HG02870 (cell line): ENCODE measurements around the gene DHX57.
"Not testable (repeated sequence)": the region's sequence is repeated elsewhere in the genome, so short reads cannot be mapped to it uniquely, and the experiment has no call there.

Experiments
- ATAC-seq: cut with Tn5 transposase; IDR thresholded peaks from one replicate; pipeline ENCODE4 v1.9.1; 2021; ENCODE audit warnings: mild to moderate bottlenecking, moderate library complexity; ENCODE audit not compliant: unreplicated experiment

The DHX57 gene

DNA sequence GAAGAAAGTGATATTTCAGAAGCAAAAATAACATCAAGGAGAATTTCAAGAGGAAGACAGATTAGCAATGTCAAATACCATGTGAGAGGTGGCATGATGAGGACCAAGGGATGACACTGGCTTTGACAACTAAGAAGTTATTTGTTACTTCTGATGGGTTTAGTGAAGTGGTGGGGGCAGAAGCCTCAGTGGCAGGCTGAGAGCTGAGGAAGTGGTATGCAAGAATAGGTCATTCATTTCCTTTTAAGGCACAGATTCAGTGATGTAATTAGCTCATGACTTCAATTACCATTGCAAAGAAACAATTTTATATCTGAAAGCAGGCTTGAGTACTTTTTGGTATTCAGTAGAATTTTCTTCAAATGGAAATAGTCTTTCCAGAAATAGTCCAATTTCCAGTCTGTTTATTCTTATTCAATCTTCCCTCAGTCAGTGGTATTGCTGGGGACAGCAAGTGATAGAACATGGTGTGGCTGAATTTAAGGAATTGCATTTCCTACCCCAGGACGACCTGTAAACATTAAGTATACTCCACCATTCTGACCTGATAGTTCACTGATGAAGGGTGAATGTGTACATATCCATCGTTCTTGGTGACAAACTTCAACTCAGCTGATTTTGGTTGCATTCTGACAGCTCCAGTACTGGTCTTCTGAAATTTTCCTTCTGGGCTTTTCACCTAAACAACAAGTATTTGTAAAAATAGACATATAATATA is 69.6 kb downstream of the DHX57 start:
- ATAC-seq, result no peak

DNA sequence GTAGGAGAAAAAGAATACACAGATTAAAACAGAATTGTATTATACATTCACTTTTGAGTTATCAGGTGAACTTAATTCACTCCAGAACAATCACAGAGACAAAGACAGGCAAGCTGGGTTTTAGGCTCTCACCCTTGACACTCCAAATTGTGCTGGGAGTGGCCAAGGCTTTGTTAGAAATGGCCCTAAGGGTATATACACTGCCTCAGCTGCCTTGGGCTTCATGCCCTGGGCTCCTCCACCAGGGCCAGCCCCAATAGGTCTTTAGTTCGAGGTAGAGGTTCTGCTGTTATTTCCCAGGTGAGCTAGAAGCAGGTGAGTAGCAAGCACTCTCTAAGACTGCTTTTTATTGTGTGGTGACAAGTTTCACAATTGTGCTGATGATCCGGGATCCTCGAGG is 77.8 kb downstream of the DHX57 start:
- ATAC-seq, result no peak

- no peak for ATAC-seq
These were observed 78.5 kb downstream of the DHX57 start for GRCh38 chr2:38797250-38797676.

- ATAC-seq, result not testable (repeated sequence)
These were observed 80.7 kb downstream of the DHX57 start for GRCh38 chr2:38795016-38795415.

GRCh38 chr2:38794235-38794946 is 81.3 kb downstream of the DHX57 start:
- no peak for ATAC-seq

- ATAC-seq, result no peak
These were observed 82.2 kb downstream of the DHX57 start for GRCh38 chr2:38793511-38793910.

DNA sequence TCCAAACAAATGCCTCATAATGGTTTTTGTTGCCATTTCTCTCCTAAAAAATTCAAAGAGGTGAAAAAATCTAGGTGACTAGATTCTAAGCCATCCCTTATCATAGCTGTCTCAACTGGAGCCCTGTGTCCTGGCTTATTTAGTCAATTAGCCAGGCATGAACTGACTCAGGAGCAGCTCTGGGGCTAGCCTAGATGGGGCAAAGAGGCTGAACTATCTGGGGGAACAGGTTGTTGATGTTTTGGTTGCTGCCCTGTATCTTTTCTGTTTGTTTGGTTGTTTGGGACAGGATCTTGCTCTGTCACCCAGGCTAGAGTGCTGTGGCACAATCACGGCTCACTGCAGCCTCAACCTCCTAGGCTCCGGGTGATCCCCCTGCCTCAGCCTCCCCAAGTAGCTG is 83.0 kb downstream of the DHX57 start:
- no peak for ATAC-seq

- ATAC-seq, result not testable (repeated sequence)
These were observed 83.4 kb downstream of the DHX57 start for GRCh38 chr2:38792321-38792720.

- ATAC-seq, result no peak
These were observed 84.0 kb downstream of the DHX57 start for GRCh38 chr2:38791744-38792143.

DNA sequence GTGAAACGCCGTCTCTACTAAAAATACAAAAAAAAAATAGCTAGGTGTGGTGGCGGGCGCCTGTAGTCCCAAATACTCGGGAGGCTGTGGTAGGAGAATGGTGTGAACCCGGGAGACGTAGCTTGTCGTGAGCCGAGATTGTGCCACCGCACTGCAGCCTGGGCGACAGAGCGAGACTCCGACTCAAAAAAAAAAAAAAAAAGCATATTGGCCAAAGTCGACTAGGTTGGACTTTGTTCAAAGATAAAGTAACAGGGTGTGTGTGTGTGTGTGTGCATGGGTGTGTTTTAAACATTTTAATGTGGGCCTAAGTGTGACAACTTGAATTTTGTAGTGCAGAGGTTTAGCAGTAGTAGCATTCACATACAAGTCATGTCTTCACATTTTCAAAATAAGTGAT is 86.0 kb downstream of the DHX57 start:
- ATAC-seq, result no peak

DNA sequence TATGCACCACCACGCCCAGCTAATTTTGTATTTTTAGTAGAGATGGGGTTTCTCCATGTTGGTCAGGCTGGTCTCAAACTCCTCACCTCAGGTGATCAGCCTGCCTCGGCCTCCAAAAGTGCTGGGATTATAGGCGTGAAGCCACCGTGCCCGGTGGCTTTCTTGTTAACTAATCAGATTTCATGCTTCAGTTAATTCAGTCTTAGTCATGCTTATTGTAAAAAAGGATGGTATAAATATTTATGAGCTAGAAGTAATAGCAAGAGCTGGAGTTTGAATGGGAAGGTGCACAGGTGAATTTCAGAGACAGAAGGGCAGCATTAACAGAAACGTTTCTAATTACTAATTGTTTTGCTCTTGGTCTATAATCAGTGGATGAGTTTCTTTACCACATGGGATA is 87.4 kb downstream of the DHX57 start:
- no peak for ATAC-seq

GRCh38 chr2:38783586-38783985 is 92.1 kb downstream of the DHX57 start:
- no peak for ATAC-seq

DNA sequence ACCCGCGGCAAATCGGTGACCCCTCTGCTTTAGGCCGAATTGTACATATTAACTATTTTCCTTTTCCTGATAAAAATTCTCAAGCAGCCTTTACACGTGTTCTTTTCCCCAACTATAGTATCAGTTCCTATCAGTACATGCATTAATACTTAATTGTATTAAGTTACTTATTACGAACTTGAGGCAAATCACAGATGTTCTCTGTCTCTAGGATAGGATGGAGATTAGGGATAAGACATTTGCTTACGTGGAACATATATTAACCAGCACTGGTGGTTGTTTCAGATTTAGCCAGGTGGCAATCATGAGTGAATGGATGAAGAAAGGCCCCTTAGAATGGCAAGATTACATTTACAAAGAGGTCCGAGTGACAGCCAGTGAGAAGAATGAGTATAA is 97.0 kb downstream of the DHX57 start:
- ATAC-seq, result no peak

DNA sequence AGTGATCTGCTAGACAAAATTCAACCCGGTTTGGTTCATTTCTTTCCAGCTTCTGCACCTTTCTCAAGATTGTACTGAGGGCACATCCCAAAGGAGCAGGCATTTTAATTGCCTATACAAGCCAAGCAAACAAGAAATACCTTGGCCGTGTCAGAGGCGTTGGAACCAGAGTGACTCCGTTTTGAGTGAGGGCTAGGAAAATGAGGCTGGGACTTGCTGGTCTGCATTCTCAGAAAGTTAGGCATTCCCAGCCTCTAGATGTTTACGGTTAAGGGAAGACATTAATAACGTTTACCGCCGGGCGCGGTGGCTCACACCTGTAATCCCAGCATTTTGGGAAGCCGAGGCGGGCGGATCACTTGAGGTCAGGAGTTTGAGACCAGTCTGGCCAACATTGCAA is 99.2 kb downstream of the DHX57 start:
- ATAC-seq, result no peak

- ATAC-seq, result no peak
These were observed 99.9 kb downstream of the DHX57 start for GRCh38 chr2:38775921-38776225.

- no peak for ATAC-seq
These were observed 100.4 kb downstream of the DHX57 start for GRCh38 chr2:38775097-38775920.

DNA sequence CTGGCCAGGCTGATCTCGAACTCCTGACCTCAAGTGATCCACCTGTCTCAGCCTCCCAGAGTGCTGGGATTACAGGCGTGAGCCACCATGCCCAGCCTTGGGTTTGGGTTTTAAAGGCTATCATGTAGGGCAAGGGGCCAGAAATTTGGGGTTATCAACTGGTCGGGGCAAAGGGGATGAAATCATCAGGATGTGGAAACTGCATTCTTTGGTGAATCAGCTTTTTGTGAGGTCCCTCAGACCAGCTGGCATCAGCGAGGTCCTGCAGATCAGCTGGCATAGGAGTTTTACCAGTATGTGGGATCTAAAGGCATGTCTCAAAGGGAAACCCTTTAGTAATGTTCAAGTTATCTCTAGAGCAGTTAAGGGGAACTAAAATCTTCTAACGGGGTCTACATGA is 104.1 kb downstream of the DHX57 start:
- ATAC-seq, result no peak

GRCh38 chr2:38765551-38765950 is 110.2 kb downstream of the DHX57 start:
- no peak for ATAC-seq

GRCh38 chr2:38765149-38765548 is 110.6 kb downstream of the DHX57 start:
- ATAC-seq, result no peak

GRCh38 chr2:38763728-38764127 is 112.0 kb downstream of the DHX57 start:
- ATAC-seq, result no peak

GRCh38 chr2:38763228-38763627 is 112.5 kb downstream of the DHX57 start:
- ATAC-seq, result no peak

DNA sequence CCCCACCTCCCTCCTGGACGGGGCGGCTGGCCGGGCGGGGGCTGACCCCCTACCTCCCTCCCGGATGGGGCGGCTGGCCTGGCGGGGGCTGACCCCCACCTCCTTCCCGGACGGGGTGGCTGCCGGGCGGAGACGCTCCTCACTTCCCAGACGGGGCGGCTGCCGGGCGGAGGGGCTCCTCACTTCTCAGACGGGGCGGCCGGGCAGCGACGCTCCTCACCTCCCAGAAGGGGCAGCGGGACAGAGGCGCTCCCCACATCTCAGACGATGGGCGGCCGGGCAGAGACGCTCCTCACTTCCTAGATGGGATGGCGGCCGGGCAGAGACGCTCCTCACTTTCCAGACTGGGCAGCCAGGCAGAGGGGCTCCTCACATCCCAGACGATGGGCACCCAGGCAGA is 119.8 kb downstream of the DHX57 start:
- ATAC-seq, result not testable (repeated sequence)
